Activated B cell treated with CpG ODN at 0.5 μM for 24 hours (primary cell): Measurements from ENCODE around the gene CHST12. TPM values are rescaled to one million over a fixed set of nuclear protein-coding genes. Genes with fewer than 3 reads are reported as not detected.

Source experiments
- ATAC-seq: fragments of 200-7000 bp; cut with Tn5 transposase; one replicate; pipeline ENCODE4 v1.10.0; 2021; ENCODE audit warnings: low read depth, mild to moderate bottlenecking, moderate library complexity
- CTCF ChIA-PET: fragments of 350-600 bp; sonication (Branson Sonifier 250); formaldehyde crosslinking; loops from one replicate; lab custom pipeline; 2021; ENCODE audit warnings: antibody characterized with exemption; lab: Charles Lee
- POLR2A ChIA-PET: fragments of 350-600 bp; sonication (Branson Sonifier 250); formaldehyde crosslinking; loops from one replicate; lab custom pipeline; 2021; ENCODE audit warnings: antibody characterized with exemption; lab: Charles Lee
- DNase-seq: peaks from one replicate; pipeline ENCODE4 v3.0.0; 2022
- H3K27ac Mint-ChIP-seq: one replicate; pipeline ENCODE4 v1.8.0; 2020; ENCODE audit warnings: mixed read lengths
- H3K27me3 Mint-ChIP-seq: one replicate; pipeline ENCODE4 v1.8.0; 2021; ENCODE audit warnings: mixed read lengths
- H3K36me3 Mint-ChIP-seq: one replicate; pipeline ENCODE4 v1.8.0; 2021; ENCODE audit warnings: low read depth, mixed read lengths
- H3K4me1 Mint-ChIP-seq: one replicate; pipeline ENCODE4 v1.8.0; 2021; ENCODE audit warnings: mixed read lengths
- H3K4me3 Mint-ChIP-seq: one replicate; pipeline ENCODE4 v1.8.0; 2020; ENCODE audit warnings: mild to moderate bottlenecking, mixed read lengths
- H3K9me3 Mint-ChIP-seq: one replicate; pipeline ENCODE4 v1.8.0; 2020; ENCODE audit warnings: mixed read lengths
- CTCF ChIP-seq: fragments of 200-600 bp; IDR thresholded peaks from one replicate; pipeline ENCODE4 v1.8.0; 2022; ENCODE audit warnings: antibody characterized with exemption, mild to moderate bottlenecking
- intact Hi-C: fragments of 100-400 bp; cut with micrococcal nuclease; formaldehyde crosslinking; loops from one replicate; pipeline ENCODE4 v1.15.1; 2024
- total RNA-seq: library from RNA; stranded (reverse); gene quantifications from 2 replicates; pipeline ENCODE4 v1.2.3, GENCODE V29; 2022

Gene CHST12
- total RNA-seq, 1 donor from 2014 or later, result 14.4 TPM

GRCh38 chr7:2405201-2405600, 1.8 kb downstream of the CHST12 start:
- ChIA-PET CTCF (no interaction called here), POLR2A (interaction anchor here (0.5 to 2.0 kb wide), 4 partner anchors 16 to 682 kb away, joined by 5 to 7 read pairs (median 7); no protein-coding TSS in a partner anchor)
- Mint-ChIP-seq H3K27me3 (no peaks in the 10 kb centered on the region), H3K4me1 (peaks cover 55% of the 10 kb centered on the region), H3K9me3 (no peaks in the 10 kb centered on the region), H3K4me3 (peak overlapping the region; percentile 85), H3K36me3 (no peaks in the 10 kb centered on the region), H3K27ac (peak overlapping the region; percentile 93)
- no peak for TF ChIP-seq CTCF
- DNase-seq, result no peak
- ATAC-seq, result no peak
- intact Hi-C loops, result loop anchor here (5.0 kb wide), 1 partner anchor 37 kb away; no protein-coding TSS in a partner anchor

DNA sequence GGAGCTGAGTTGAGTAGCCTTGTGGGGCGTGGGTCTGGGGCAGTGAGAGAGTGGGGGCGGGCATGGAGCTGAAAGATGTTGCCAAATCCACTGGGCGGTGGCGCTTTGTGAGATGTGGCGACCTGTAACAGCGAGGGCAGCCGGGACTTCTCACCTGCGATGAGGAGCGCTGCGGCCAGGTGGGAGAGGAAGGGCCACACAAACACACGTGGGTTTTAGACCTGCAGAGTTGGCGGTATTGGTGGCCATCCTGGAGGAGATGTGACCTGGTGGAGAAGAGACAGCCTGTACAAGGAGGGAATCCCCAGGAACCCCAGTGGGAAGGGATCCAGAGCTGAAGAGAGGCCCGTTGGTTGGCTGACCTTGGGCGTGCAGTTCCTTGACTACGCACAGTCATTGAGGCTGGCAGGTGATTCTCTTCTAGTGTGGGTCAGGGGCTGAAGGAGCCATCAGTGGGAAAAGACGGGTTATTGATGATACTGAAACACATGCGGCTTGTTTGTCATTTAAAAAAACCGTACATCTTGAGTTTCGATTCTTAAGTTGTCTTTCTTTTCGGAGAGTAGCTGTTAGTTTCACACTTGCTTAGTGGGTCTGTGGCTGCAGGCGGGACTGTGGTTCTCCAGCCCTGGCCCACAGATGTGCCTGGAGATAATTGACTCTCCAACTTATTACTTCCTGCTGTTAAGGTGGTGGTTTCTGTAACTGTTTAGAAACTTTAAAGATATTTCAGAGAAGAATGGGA, 2.4 kb downstream of the CHST12 start:
- CTCF ChIA-PET, result no interaction called here

GRCh38 chr7:2409745-2410414, 6.5 kb downstream of the CHST12 start:
- ChIA-PET POLR2A (interaction anchor here (0.7 kb wide), 1 partner anchor 682 kb away, joined by 7 read pairs; no protein-coding TSS in a partner anchor), CTCF (no interaction called here)
- Mint-ChIP-seq H3K27ac (peak overlapping the region; percentile 10), H3K4me1 (peaks cover 58% of the 10 kb centered on the region), H3K27me3 (no peaks in the 10 kb centered on the region), H3K36me3 (no peaks in the 10 kb centered on the region), H3K4me3 (no peak overlapping the region), H3K9me3 (no peaks in the 10 kb centered on the region)
- TF ChIP-seq CTCF, result no peak
- intact Hi-C loops, result loop anchor here (5.0 kb wide), 1 partner anchor 32 kb away; no protein-coding TSS in a partner anchor
- DNase-seq (no peak), ATAC-seq (no peak)

More for the DNA sequence above, 2.4 kb downstream of the CHST12 start:
- H3K4me1 Mint-ChIP-seq, result peaks cover 58% of the 10 kb centered on the region
- no peaks in the 10 kb centered on the region for H3K27me3 Mint-ChIP-seq
- intact Hi-C loops, result loop anchor here (2.0 to 5.0 kb wide), 2 partner anchors 37 to 899 kb away; no protein-coding TSS in a partner anchor
- peak overlapping the region; percentile 93 for H3K27ac Mint-ChIP-seq
- no peaks in the 10 kb centered on the region for H3K9me3 Mint-ChIP-seq
- DNase-seq, result peak; percentile 26
- no peak for TF ChIP-seq CTCF
- no peaks in the 10 kb centered on the region for H3K36me3 Mint-ChIP-seq
- peak; percentile 14 for ATAC-seq
- POLR2A ChIA-PET, result interaction anchor here (0.6 to 2.0 kb wide), 7 partner anchors 15 to 304 kb away, joined by 3 to 7 read pairs (median 5); no protein-coding TSS in a partner anchor
- H3K4me3 Mint-ChIP-seq, result peak overlapping the region; percentile 85

DNA sequence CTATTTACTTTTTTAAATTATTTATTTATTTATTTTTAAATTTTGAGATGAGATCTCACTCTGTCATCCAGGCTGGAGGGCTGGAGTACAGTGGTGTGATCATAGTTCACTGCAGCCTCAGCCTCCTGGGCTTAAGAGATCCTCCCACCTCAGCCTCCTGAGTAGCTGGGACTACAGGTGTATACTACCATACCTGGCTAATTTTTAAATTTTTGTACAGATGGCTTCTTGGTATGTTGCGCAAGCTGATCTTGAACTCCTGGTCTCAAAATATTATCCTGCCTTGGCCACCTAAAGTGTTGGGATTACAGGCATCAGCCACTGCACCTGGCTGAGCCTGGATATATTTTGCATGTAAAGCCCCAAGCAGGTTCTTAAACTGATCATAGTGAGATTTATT, 7.6 kb downstream of the CHST12 start:
- Mint-ChIP-seq H3K36me3 (peaks cover 1% of the 10 kb centered on the region), H3K4me3 (no peak overlapping the region), H3K9me3 (no peaks in the 10 kb centered on the region), H3K4me1 (peaks cover 48% of the 10 kb centered on the region), H3K27me3 (no peaks in the 10 kb centered on the region), H3K27ac (no peak overlapping the region)
- DNase-seq, result no peak
- TF ChIP-seq CTCF, result no peak
- ATAC-seq, result no peak
- ChIA-PET POLR2A (no interaction called here), CTCF (interaction anchor here (1.5 kb wide), 1 partner anchor 21 kb away, joined by 3 read pairs; no protein-coding TSS in a partner anchor)
- intact Hi-C loops, result no loop called here
